NT2/D1 (cell line): ENCODE measurements around the gene SCAMP2.

ENCODE experiments used
- SUZ12 ChIP-seq: IDR thresholded peaks from 2 replicates; pipeline ENCODE4 v1.6.1; 2011; ENCODE audit not compliant: insufficient read length, insufficient read depth; ENCODE audit errors: extremely low read depth
- YY1 ChIP-seq: IDR thresholded peaks from 2 replicates; pipeline ENCODE4 v1.6.1; 2011; ENCODE audit not compliant: insufficient read length, insufficient read depth
- ZNF274 ChIP-seq: IDR thresholded peaks from 2 replicates; pipeline ENCODE4 v1.6.1; 2011; ENCODE audit warnings: mild to moderate bottlenecking, low read depth, low read length

DNA sequence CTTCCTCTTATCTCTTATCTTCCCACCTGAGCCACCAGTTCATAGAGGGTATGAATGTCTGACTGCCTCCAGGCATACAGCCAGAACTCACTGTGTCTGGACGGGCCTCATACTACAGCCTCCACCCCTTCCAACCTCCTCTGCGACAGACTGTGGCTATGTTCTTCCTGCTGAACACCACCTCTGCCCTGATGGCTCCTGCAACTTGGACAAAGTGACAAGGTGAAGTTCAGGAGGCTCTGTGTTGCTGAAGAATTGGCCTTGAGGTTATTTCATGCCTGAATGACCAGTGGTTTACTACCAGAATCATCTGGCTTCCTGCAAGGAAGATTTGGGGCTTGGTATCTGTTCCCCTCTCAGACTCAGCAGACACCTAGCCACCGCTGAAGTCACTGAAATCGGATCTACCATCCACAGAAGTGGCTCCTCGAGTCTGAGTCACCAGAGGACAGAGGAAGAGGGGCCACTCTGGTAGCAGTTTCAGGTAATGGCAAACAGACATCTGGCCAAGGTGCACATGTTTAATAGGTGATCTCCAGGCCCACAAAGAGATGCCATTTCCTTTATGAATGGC is 16.0 kb downstream of the SCAMP2 start:
- TF ChIP-seq YY1: no peak
- no peak for TF ChIP-seq SUZ12
- TF ChIP-seq ZNF274: no peak
